DOHH2 (cell line): ENCODE results near the gene CDCA7.
"Not testable (repeated sequence)": the region's sequence is repeated elsewhere in the genome, so short reads cannot be mapped to it uniquely, and the experiment has no call there.

Experiments
- H3F3A ChIP-seq: fragments of 200-600 bp; sonication (generic), shearing (Covaris generic); 2 replicates; pipeline ENCODE4 v1.6.0; 2016; ENCODE audit warnings: antibody characterized with exemption, mild to moderate bottlenecking; ENCODE audit not compliant: control insufficient read depth, insufficient read depth
- H3K27ac ChIP-seq: fragments of 200-600 bp; sonication (generic); 2 replicates; pipeline ENCODE4 v1.5.1; 2014; ENCODE audit warnings: low read depth, mild to moderate bottlenecking, low read length, moderate library complexity
- H3K27me3 ChIP-seq: fragments of 200-600 bp; sonication (generic); 2 replicates; pipeline ENCODE4 v1.6.1; 2014; ENCODE audit warnings: mild to moderate bottlenecking, low read length, mixed read lengths; ENCODE audit not compliant: control insufficient read depth
- H3K36me3 ChIP-seq: fragments of 200-600 bp; sonication (generic); 2 replicates; pipeline ENCODE4 v1.6.1; 2014; ENCODE audit warnings: mild to moderate bottlenecking, low read length, moderate library complexity, mixed read lengths; ENCODE audit not compliant: control insufficient read depth
- H3K4me1 ChIP-seq: fragments of 200-600 bp; sonication (generic); 2 replicates; pipeline ENCODE4 v1.6.1; 2014; ENCODE audit warnings: mild to moderate bottlenecking, low read length, mixed read lengths; ENCODE audit not compliant: control insufficient read depth
- H3K4me2 ChIP-seq: fragments of 200-600 bp; sonication (generic); 2 replicates; pipeline ENCODE4 v1.6.0; 2014; ENCODE audit warnings: mild to moderate bottlenecking, low read length, moderate library complexity
- H3K4me3 ChIP-seq: fragments of 200-600 bp; sonication (generic); 2 replicates; pipeline ENCODE4 v1.5.1; 2014; ENCODE audit warnings: mild to moderate bottlenecking, low read length, mixed read lengths
- H3K79me2 ChIP-seq: fragments of 200-600 bp; sonication (generic); 2 replicates; pipeline ENCODE4 v1.6.1; 2014; ENCODE audit warnings: mild to moderate bottlenecking, low read length, mixed read lengths; ENCODE audit not compliant: control insufficient read depth
- H3K9me2 ChIP-seq: fragments of 200-600 bp; sonication (generic); replicated peaks from 2 replicates; pipeline ENCODE4 v1.6.1; 2014; ENCODE audit warnings: mild to moderate bottlenecking, low read length, mixed read lengths; ENCODE audit not compliant: control insufficient read depth
- H3K9me3 ChIP-seq: fragments of 200-600 bp; sonication (generic); 2 replicates; pipeline ENCODE4 v1.6.1; 2014; ENCODE audit warnings: antibody characterized with exemption, low read length, mixed read lengths; ENCODE audit not compliant: control insufficient read depth, insufficient read depth
- H4K20me1 ChIP-seq: fragments of 200-600 bp; sonication (generic); 2 replicates; pipeline ENCODE4 v1.6.0; 2014; ENCODE audit warnings: low read depth, mild to moderate bottlenecking, antibody characterized with exemption, low read length, moderate library complexity; ENCODE audit not compliant: control insufficient read depth, insufficient read depth
- CTCF ChIP-seq: fragments of 200-600 bp; sonication (generic); IDR thresholded peaks from one replicate; pipeline ENCODE4 v1.5.1; 2014; ENCODE audit warnings: antibody characterized with exemption, mild to moderate bottlenecking, low read depth, low read length; ENCODE audit not compliant: poor library complexity, severe bottlenecking
- EZH2phosphoT487 ChIP-seq: fragments of 200-600 bp; sonication (generic); IDR thresholded peaks from 2 replicates; pipeline ENCODE4 v1.6.1; 2017; ENCODE audit warnings: borderline replicate concordance, mild to moderate bottlenecking, antibody characterized with exemption, low read length, moderate library complexity, mixed read lengths

Gene CDCA7

GRCh38 chr2:173415431-173416381 lies 61.0 kb downstream of the CDCA7 start:
- H3K36me3 ChIP-seq = no peaks in the 10 kb centered on the region
- no peaks in the 10 kb centered on the region for H4K20me1 ChIP-seq
- H3K27me3 ChIP-seq = peaks cover 4% of the 10 kb centered on the region
- H3K27ac ChIP-seq = no peak overlapping the region
- H3F3A ChIP-seq = no peaks in the 10 kb centered on the region
- TF ChIP-seq CTCF (no peak), EZH2phosphoT487 (no peak)
- no peak overlapping the region for H3K4me2 ChIP-seq
- H3K79me2 ChIP-seq = no peaks in the 10 kb centered on the region
- H3K9me3 ChIP-seq = no peaks in the 10 kb centered on the region
- H3K9me2 ChIP-seq = no peaks in the 10 kb centered on the region
- no peaks in the 10 kb centered on the region for H3K4me1 ChIP-seq
- no peak overlapping the region for H3K4me3 ChIP-seq

DNA sequence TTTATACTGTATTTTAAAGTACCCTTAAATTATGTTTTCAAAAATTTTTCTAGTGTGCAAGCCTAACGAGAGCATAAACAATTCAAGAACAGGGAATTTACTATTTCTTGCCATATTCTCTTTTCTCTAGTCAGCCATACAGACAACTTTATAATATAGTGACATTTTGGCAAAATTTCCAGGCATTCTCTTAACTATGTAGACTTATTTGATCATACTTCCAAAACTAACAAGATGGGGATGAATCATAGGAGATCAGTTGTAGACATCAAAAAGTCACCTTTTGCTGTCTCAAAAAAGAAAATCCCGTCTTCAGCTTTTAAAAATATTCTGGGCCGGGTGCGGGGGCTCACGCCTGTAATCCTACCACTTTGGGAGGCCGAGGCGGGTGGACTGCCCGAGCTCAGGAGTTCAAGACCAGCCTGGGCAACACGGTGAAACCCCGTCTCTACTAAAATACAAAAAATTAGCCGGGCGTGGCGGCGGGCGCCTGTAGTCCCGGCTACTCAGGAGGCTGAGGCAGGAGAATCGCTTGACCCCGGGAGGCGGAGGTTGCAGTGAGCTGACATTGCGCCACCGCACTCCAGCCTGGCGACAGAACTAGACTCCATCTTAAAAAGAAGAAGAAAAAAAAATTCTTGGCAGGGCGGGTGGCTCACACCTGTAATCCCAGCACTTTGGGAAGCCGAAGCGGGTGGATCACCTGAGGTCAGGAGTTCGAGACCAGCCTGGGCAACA lies 61.9 kb downstream of the CDCA7 start:
- H3K9me3 ChIP-seq, H3K27ac ChIP-seq, H3K36me3 ChIP-seq, H3F3A ChIP-seq, H4K20me1 ChIP-seq, H3K4me2 ChIP-seq, H3K9me2 ChIP-seq, H3K4me3 ChIP-seq, H3K4me1 ChIP-seq, H3K27me3 ChIP-seq, H3K79me2 ChIP-seq: not testable (repeated sequence)

GRCh38 chr2:173417341-173417740 lies 62.7 kb downstream of the CDCA7 start:
- H3K4me1 ChIP-seq = no peaks in the 10 kb centered on the region
- no peaks in the 10 kb centered on the region for H3K36me3 ChIP-seq
- H3K27ac ChIP-seq = no peak overlapping the region
- TF ChIP-seq CTCF (no peak), EZH2phosphoT487 (no peak)
- peaks cover 10% of the 10 kb centered on the region for H3K27me3 ChIP-seq
- no peaks in the 10 kb centered on the region for H3K79me2 ChIP-seq
- no peaks in the 10 kb centered on the region for H3K9me2 ChIP-seq
- H3K4me2 ChIP-seq = no peak overlapping the region
- H3K4me3 ChIP-seq = no peak overlapping the region
- H4K20me1 ChIP-seq = no peaks in the 10 kb centered on the region
- no peaks in the 10 kb centered on the region for H3K9me3 ChIP-seq
- H3F3A ChIP-seq = no peaks in the 10 kb centered on the region

DNA sequence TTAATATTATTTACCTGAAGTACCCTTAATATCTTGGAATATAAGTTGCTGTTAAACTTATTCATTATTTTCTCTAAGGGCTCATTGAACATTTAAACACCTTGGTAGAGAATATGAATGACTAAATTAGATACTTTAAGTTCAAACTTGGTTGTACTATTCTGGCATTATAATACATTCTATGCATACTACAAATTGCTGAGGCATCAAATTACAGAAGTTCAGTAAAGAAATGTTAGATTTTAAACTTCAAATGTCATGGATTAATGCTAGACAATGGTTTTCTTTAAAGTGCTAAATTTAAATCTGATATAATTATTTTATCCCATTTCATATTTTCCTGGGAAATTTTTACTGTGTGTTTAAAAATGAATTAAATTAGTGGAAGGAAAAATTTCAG lies 63.1 kb downstream of the CDCA7 start:
- Histone ChIP-seq H3K79me2 (no peaks in the 10 kb centered on the region), H3K27me3 (peaks cover 8% of the 10 kb centered on the region), H3K4me3 (no peak overlapping the region), H3K9me2 (no peaks in the 10 kb centered on the region), H3K9me3 (no peaks in the 10 kb centered on the region), H4K20me1 (no peaks in the 10 kb centered on the region), H3F3A (no peaks in the 10 kb centered on the region), H3K36me3 (no peaks in the 10 kb centered on the region), H3K27ac (no peak overlapping the region), H3K4me2 (no peak overlapping the region), H3K4me1 (no peaks in the 10 kb centered on the region)
- no peak for TF ChIP-seq CTCF
- no peak for TF ChIP-seq EZH2phosphoT487
